Calu3 (cell line): Measurements from ENCODE around the gene CTAGE1. TPM values are rescaled to one million over a fixed set of nuclear protein-coding genes. Genes with fewer than 3 reads are reported as not detected.

Experiments
- BruUV-seq: library from RNA; stranded (reverse); fragments of 400-500 nt; replicated peaks from 2 replicates; lab custom pipeline; 2021; lab: Mats Ljungman, UMichigan
- CTCF ChIA-PET: fragments of 300-600 bp; sonication (Branson Sonifier 250); formaldehyde crosslinking; loops from one replicate; lab custom pipeline; 2022; ENCODE audit warnings: antibody characterized with exemption; lab: Charles Lee
- DNase-seq: peaks from one replicate; pipeline ENCODE4 v3.0.0; 2022
- H3K27ac Mint-ChIP-seq: one replicate; pipeline ENCODE4 v1.8.0; 2022; ENCODE audit warnings: mixed read lengths; ENCODE audit not compliant: unreplicated experiment
- H3K27me3 Mint-ChIP-seq: one replicate; pipeline ENCODE4 v1.8.0; 2022; ENCODE audit warnings: mixed read lengths; ENCODE audit not compliant: unreplicated experiment
- H3K36me3 Mint-ChIP-seq: one replicate; pipeline ENCODE4 v1.8.0; 2022; ENCODE audit warnings: mild to moderate bottlenecking, moderate library complexity, mixed read lengths; ENCODE audit not compliant: insufficient read depth, unreplicated experiment
- H3K4me1 Mint-ChIP-seq: one replicate; pipeline ENCODE4 v1.8.0; 2022; ENCODE audit warnings: mild to moderate bottlenecking, low read depth, mixed read lengths; ENCODE audit not compliant: unreplicated experiment
- H3K4me3 Mint-ChIP-seq: one replicate; pipeline ENCODE4 v1.8.0; 2022; ENCODE audit warnings: mild to moderate bottlenecking, low read depth, moderate library complexity, mixed read lengths; ENCODE audit not compliant: unreplicated experiment
- H3K9me3 Mint-ChIP-seq: one replicate; pipeline ENCODE4 v1.8.0; 2022; ENCODE audit warnings: low read depth, mixed read lengths; ENCODE audit not compliant: unreplicated experiment
- CTCF ChIP-seq: fragments of 200-600 bp; IDR thresholded peaks from one replicate; pipeline ENCODE4 v1.8.0; 2022; ENCODE audit warnings: antibody characterized with exemption; ENCODE audit not compliant: unreplicated experiment
- intact Hi-C: fragments of 100-400 bp; cut with micrococcal nuclease; formaldehyde crosslinking; loops from one replicate; pipeline ENCODE4 v1.10.0; 2022; ENCODE audit not compliant: unreplicated experiment
- total RNA-seq: library from RNA; stranded (reverse); gene quantifications from 2 replicates; pipeline ENCODE4 v1.2.3, GENCODE V29; 2022

Gene CTAGE1
- total RNA-seq, 1 experiment from 2014 or later: not detected

DNA sequence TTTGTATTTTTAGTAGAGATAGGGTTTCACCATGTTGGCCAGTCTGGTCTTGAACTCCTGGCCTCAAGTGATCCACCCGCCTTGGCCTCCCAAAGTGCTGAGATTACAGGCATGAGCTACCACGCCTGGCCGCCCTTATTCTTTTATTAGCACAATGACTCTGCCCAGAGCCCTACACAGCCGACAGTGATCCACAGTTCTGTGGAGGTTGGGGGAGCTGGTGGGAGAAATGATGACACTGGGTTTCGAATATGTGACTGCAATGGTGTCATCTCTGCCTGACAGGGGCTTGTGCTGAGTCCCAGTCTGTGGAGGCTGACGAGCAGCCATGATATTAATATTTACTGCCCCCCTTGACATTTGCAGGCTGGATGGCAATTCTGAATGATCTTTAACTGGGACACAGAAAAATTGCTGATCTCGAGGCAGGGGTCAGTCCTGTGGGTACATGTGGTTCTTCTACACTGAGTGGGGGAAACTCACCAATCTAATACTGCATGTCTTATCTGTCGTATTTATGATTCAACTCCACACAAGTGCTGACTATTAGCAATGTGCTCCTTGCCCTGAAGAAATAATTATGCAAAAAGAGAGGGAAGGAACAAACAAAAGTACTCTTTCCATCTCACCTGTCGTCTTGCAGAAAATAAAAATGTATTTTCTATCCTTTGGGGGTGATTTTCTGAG lies 6.3 kb upstream of the CTAGE1 start:
- Mint-ChIP-seq H3K4me3 (no peak overlapping the region), H3K27me3 (no peaks in the 10 kb centered on the region), H3K4me1 (peaks cover 28% of the 10 kb centered on the region), H3K27ac (no peak overlapping the region), H3K9me3 (peaks cover 3% of the 10 kb centered on the region), H3K36me3 (no peaks in the 10 kb centered on the region)
- intact Hi-C loops: no loop called here
- no peak for TF ChIP-seq CTCF
- no TSS peak for BruUV-seq
- DNase-seq: no peak
- CTCF ChIA-PET: no interaction called here

DNA sequence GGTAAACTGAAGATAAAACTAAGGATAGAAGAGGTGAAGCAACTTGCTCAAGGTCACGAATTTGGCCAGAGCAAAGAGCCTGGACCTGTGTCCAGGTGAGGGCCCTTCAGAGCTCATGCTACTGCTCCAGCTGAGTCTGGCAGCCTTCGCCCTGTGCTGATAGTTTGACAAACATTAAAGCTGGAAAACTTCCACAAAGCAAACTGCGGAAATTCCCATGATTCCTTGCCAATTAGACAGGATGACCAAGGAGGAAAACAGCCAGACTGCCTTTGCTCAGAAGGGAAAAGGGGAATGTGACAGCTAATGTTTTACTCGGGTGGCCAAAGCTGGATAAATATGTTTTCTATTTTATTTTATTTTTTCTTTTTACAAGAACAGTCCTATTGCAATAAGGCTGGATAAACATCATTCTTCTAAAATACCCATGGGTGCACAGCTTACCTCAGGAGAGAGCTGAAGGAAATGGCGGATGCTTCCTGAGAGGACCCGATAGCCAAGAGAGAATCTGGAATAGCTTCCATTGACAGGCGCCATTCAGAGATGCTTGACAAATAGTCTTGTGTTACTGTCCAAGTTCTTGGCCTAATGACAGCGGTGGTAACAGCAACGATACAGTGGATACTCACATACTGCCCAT lies 5.3 kb upstream of the CTAGE1 start:
- CTCF ChIA-PET: no interaction called here
- H3K9me3 Mint-ChIP-seq: peaks cover 3% of the 10 kb centered on the region
- no peaks in the 10 kb centered on the region for H3K36me3 Mint-ChIP-seq
- no peaks in the 10 kb centered on the region for H3K27me3 Mint-ChIP-seq
- intact Hi-C loops: no loop called here
- DNase-seq: no peak
- no peak overlapping the region for H3K4me3 Mint-ChIP-seq
- TF ChIP-seq CTCF: no peak
- H3K4me1 Mint-ChIP-seq: peaks cover 20% of the 10 kb centered on the region
- BruUV-seq: no TSS peak
- H3K27ac Mint-ChIP-seq: no peak overlapping the region

- CTCF ChIA-PET: no interaction called here
- Mint-ChIP-seq H3K27me3 (no peaks in the 10 kb centered on the region), H3K4me1 (no peaks in the 10 kb centered on the region), H3K27ac (no peak overlapping the region), H3K9me3 (no peaks in the 10 kb centered on the region), H3K36me3 (no peaks in the 10 kb centered on the region), H3K4me3 (no peak overlapping the region)
- BruUV-seq: no TSS peak
- no peak for TF ChIP-seq CTCF
- no peak for DNase-seq
- intact Hi-C loops: no loop called here
Measured at GRCh38 chr18:22420652-22421051, 2.9 kb upstream of the CTAGE1 start.

DNA sequence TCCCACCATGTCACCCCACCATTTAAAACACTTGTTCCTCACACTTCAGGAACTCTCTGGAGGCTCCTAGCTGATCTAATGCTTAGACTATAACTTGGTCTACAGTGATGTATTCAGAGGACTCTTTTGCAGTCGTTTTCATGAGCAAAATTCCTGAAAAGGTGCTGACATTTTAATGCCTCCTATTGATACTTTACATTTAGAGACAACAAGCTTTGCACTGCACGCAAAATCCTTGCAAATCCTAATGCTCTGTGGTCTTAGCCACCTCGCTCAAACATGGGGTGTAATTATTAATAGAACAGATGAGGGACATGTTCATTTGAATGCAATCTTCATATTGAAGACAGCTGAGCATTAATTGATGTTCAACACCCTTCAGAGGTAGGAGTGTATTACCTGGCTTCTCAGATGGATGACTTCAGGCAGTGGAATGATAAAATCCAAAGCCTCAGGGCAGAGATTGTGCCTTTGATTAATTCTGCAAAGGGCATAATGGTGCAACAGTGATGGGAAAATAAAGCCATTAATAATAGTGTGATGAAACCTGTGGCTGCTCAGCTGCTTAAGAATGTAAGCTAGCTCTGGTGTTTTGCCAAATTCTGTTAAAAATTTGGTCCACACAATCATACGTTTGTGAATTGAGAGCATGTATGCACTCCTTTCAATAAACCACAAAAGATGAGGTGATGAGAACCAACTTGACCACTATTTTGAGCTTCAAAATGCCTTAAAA lies 5.4 kb downstream of the CTAGE1 start:
- no peak overlapping the region for H3K27ac Mint-ChIP-seq
- no peaks in the 10 kb centered on the region for H3K4me1 Mint-ChIP-seq
- H3K27me3 Mint-ChIP-seq: no peaks in the 10 kb centered on the region
- H3K36me3 Mint-ChIP-seq: no peaks in the 10 kb centered on the region
- no TSS peak for BruUV-seq
- CTCF ChIA-PET: no interaction called here
- intact Hi-C loops: no loop called here
- DNase-seq: no peak
- TF ChIP-seq CTCF: no peak
- H3K9me3 Mint-ChIP-seq: peaks cover 12% of the 10 kb centered on the region
- H3K4me3 Mint-ChIP-seq: no peak overlapping the region
